Measurements from ENCODE around the gene GPR107. TPM values are rescaled to one million over a fixed set of nuclear protein-coding genes. Genes with fewer than 3 reads are reported as not detected.

GPR107 gene
- total RNA-seq, 6 donors from 2014 or later: 26.5 to 44.4 (median 35.3) TPM

- Histone ChIP-seq H3K27ac (no peak overlapping the region), H3K36me3 (no peaks in the 10 kb centered on the region), H3K4me1 (no peaks in the 10 kb centered on the region), H3K27me3 (no peaks in the 10 kb centered on the region), H3K4me3 (no peak overlapping the region), H3K9me3 (no peaks in the 10 kb centered on the region)
- WGBS, 2 donors: 77 to 79% methylated on average over 2 of the region's 2 CpGs
- no peak for ATAC-seq (ENCODE audit: low FRiP score in 2 of 2)
- DNase-seq: no peak
- TF ChIP-seq POLR2AphosphoS5 (IDR thresholded peaks at IDR 0.05) (no peak), POLR2A (IDR thresholded peaks at IDR 0.05) (no peak), EP300 (IDR thresholded peaks at IDR 0.05) (no peak), CTCF (IDR thresholded peaks at IDR 0.05) (no peak)
These were observed 125.7 kb downstream of the GPR107 start for GRCh38 chr9:130179331-130179907.

GRCh38 chr9:130180516-130180915, 126.8 kb downstream of the GPR107 start:
- H3K4me1 ChIP-seq: peaks cover 0 to under 1% (median 0%) of the 10 kb centered on the region in 4 donors
- DNase-seq (no peak), ATAC-seq (ENCODE audit: low FRiP score in 2 of 2) (no peak)
- H3K27me3 ChIP-seq: no peaks in the 10 kb centered on the region
- whole genome bisulfite sequencing, 2 donors: 94 to 97% methylated on average over 7 to 12 of the region's 12 CpGs
- H3K9me3 ChIP-seq: no peaks in the 10 kb centered on the region
- TF ChIP-seq POLR2AphosphoS5 (IDR thresholded peaks at IDR 0.05) (no peak), EP300 (IDR thresholded peaks at IDR 0.05) (no peak), POLR2A (IDR thresholded peaks at IDR 0.05) (no peak), CTCF (IDR thresholded peaks at IDR 0.05) (no peak)
- no peak overlapping the region for H3K27ac ChIP-seq
- no peak overlapping the region for H3K4me3 ChIP-seq
- no peaks in the 10 kb centered on the region for H3K36me3 ChIP-seq

- no peak for DNase-seq
- TF ChIP-seq POLR2AphosphoS5 (IDR thresholded peaks at IDR 0.05) (no peak), CTCF (IDR thresholded peaks at IDR 0.05) (no peak)
- WGBS, 2 donors: 92 to 95% methylated on average over 23 to 33 of the region's 33 CpGs
These were observed 128.1 kb downstream of the GPR107 start for GRCh38 chr9:130181678-130182380.

GRCh38 chr9:130182381-130182909, 128.7 kb downstream of the GPR107 start:
- Histone ChIP-seq H3K4me3 (no peak overlapping the region), H3K4me1 (peaks cover 4 to 11% (median 6%) of the 10 kb centered on the region in 4 donors), H3K27me3 (no peaks in the 10 kb centered on the region), H3K9me3 (no peaks in the 10 kb centered on the region), H3K27ac (no peak overlapping the region), H3K36me3 (no peaks in the 10 kb centered on the region)
- peak in 1 of 2 donors; percentile 41 for DNase-seq
- TF ChIP-seq POLR2A (IDR thresholded peaks at IDR 0.05) (no peak), CTCF (IDR thresholded peaks at IDR 0.05) (no peak), POLR2AphosphoS5 (IDR thresholded peaks at IDR 0.05) (no peak), EP300 (IDR thresholded peaks at IDR 0.05) (no peak)
- WGBS, 2 donors: 80 to 95% methylated on average over 1 to 16 of the region's 17 CpGs
- ATAC-seq (ENCODE audit: low FRiP score in 2 of 2): no peak

More at GRCh38 chr9:130181678-130182380, 128.1 kb downstream of the GPR107 start:
- no peaks in the 10 kb centered on the region for H3K9me3 ChIP-seq
- no peaks in the 10 kb centered on the region for H3K27me3 ChIP-seq
- no peak for ATAC-seq (ENCODE audit: low FRiP score in 2 of 2)
- H3K4me3 ChIP-seq: no peak overlapping the region
- peaks cover under 1 to 7% (median 4%) of the 10 kb centered on the region in 4 donors for H3K4me1 ChIP-seq
- H3K36me3 ChIP-seq: no peaks in the 10 kb centered on the region
- no peak overlapping the region for H3K27ac ChIP-seq
